ENCODE measurements around the gene COL6A1.
"Not testable (repeated sequence)": the region's sequence is repeated elsewhere in the genome, so short reads cannot be mapped to it uniquely, and the experiment has no call there.

DNA sequence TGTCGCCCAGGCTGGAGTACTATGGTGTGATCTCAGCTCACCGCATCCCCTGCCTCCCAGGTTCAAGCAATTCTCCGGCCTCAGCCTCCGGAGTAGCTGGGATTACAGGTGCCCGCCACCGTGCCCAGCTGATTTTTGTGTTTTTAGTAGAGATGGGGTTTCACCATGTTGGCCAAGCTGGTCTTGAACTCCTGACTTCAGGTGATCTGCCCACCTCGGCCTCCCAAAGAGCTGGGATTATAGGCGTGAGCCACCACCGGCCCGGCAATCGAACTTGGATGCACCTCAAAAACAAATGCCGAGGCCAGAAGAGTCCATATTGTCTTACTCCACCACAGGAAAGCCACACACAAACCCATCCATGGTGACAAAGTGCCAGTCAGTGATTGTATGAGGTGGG, 65.3 kb downstream of the COL6A1 start:
- not testable (repeated sequence) for TF ChIP-seq NR2C2 (CRISPR knock-in tag; IDR thresholded peaks at IDR 0.05); ZNF138 (CRISPR knock-in tag; conservative IDR thresholded peaks at IDR 0.05); ESRRA (CRISPR knock-in tag; IDR thresholded peaks at IDR 0.05; ENCODE audit: borderline replicate concordance); KAT7 (CRISPR knock-in tag; IDR thresholded peaks at IDR 0.05; ENCODE audit: borderline replicate concordance)
- TF ChIP-seq, protein P1, sequence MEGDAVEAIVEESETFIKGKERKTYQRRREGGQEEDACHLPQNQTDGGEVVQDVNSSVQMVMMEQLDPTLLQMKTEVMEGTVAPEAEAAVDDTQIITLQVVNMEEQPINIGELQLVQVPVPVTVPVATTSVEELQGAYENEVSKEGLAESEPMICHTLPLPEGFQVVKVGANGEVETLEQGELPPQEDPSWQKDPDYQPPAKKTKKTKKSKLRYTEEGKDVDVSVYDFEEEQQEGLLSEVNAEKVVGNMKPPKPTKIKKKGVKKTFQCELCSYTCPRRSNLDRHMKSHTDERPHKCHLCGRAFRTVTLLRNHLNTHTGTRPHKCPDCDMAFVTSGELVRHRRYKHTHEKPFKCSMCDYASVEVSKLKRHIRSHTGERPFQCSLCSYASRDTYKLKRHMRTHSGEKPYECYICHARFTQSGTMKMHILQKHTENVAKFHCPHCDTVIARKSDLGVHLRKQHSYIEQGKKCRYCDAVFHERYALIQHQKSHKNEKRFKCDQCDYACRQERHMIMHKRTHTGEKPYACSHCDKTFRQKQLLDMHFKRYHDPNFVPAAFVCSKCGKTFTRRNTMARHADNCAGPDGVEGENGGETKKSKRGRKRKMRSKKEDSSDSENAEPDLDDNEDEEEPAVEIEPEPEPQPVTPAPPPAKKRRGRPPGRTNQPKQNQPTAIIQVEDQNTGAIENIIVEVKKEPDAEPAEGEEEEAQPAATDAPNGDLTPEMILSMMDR (IDR thresholded peaks at IDR 0.05), result not testable (repeated sequence)
- TF ChIP-seq, protein P2, sequence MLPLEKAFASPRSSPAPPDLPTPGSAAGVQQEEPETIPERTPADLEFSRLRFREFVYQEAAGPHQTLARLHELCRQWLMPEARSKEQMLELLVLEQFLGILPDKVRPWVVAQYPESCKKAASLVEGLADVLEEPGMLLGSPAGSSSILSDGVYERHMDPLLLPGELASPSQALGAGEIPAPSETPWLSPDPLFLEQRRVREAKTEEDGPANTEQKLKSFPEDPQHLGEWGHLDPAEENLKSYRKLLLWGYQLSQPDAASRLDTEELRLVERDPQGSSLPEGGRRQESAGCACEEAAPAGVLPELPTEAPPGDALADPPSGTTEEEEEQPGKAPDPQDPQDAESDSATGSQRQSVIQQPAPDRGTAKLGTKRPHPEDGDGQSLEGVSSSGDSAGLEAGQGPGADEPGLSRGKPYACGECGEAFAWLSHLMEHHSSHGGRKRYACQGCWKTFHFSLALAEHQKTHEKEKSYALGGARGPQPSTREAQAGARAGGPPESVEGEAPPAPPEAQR (CRISPR knock-in tag; IDR thresholded peaks at IDR 0.05), result not testable (repeated sequence)
- TF ChIP-seq, protein P3, sequence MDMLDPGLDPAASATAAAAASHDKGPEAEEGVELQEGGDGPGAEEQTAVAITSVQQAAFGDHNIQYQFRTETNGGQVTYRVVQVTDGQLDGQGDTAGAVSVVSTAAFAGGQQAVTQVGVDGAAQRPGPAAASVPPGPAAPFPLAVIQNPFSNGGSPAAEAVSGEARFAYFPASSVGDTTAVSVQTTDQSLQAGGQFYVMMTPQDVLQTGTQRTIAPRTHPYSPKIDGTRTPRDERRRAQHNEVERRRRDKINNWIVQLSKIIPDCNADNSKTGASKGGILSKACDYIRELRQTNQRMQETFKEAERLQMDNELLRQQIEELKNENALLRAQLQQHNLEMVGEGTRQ (CRISPR knock-in tag; IDR thresholded peaks at IDR 0.05), result not testable (repeated sequence)
- TF ChIP-seq, protein P4, sequence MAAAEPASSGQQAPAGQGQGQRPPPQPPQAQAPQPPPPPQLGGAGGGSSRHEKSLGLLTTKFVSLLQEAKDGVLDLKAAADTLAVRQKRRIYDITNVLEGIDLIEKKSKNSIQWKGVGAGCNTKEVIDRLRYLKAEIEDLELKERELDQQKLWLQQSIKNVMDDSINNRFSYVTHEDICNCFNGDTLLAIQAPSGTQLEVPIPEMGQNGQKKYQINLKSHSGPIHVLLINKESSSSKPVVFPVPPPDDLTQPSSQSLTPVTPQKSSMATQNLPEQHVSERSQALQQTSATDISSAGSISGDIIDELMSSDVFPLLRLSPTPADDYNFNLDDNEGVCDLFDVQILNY (CRISPR knock-in tag; IDR thresholded peaks at IDR 0.05), result not testable (repeated sequence)
- TF ChIP-seq, protein P5, sequence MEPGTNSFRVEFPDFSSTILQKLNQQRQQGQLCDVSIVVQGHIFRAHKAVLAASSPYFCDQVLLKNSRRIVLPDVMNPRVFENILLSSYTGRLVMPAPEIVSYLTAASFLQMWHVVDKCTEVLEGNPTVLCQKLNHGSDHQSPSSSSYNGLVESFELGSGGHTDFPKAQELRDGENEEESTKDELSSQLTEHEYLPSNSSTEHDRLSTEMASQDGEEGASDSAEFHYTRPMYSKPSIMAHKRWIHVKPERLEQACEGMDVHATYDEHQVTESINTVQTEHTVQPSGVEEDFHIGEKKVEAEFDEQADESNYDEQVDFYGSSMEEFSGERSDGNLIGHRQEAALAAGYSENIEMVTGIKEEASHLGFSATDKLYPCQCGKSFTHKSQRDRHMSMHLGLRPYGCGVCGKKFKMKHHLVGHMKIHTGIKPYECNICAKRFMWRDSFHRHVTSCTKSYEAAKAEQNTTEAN (CRISPR knock-in tag; IDR thresholded peaks at IDR 0.05), result not testable (repeated sequence)
- TF ChIP-seq, protein P6, sequence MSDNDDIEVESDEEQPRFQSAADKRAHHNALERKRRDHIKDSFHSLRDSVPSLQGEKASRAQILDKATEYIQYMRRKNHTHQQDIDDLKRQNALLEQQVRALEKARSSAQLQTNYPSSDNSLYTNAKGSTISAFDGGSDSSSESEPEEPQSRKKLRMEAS (CRISPR knock-in tag; IDR thresholded peaks at IDR 0.05), result not testable (repeated sequence)
- TF ChIP-seq, protein P7, sequence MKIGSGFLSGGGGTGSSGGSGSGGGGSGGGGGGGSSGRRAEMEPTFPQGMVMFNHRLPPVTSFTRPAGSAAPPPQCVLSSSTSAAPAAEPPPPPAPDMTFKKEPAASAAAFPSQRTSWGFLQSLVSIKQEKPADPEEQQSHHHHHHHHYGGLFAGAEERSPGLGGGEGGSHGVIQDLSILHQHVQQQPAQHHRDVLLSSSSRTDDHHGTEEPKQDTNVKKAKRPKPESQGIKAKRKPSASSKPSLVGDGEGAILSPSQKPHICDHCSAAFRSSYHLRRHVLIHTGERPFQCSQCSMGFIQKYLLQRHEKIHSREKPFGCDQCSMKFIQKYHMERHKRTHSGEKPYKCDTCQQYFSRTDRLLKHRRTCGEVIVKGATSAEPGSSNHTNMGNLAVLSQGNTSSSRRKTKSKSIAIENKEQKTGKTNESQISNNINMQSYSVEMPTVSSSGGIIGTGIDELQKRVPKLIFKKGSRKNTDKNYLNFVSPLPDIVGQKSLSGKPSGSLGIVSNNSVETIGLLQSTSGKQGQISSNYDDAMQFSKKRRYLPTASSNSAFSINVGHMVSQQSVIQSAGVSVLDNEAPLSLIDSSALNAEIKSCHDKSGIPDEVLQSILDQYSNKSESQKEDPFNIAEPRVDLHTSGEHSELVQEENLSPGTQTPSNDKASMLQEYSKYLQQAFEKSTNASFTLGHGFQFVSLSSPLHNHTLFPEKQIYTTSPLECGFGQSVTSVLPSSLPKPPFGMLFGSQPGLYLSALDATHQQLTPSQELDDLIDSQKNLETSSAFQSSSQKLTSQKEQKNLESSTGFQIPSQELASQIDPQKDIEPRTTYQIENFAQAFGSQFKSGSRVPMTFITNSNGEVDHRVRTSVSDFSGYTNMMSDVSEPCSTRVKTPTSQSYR (CRISPR knock-in tag; IDR thresholded peaks at IDR 0.05), result not testable (repeated sequence)
- TF ChIP-seq, protein P8, sequence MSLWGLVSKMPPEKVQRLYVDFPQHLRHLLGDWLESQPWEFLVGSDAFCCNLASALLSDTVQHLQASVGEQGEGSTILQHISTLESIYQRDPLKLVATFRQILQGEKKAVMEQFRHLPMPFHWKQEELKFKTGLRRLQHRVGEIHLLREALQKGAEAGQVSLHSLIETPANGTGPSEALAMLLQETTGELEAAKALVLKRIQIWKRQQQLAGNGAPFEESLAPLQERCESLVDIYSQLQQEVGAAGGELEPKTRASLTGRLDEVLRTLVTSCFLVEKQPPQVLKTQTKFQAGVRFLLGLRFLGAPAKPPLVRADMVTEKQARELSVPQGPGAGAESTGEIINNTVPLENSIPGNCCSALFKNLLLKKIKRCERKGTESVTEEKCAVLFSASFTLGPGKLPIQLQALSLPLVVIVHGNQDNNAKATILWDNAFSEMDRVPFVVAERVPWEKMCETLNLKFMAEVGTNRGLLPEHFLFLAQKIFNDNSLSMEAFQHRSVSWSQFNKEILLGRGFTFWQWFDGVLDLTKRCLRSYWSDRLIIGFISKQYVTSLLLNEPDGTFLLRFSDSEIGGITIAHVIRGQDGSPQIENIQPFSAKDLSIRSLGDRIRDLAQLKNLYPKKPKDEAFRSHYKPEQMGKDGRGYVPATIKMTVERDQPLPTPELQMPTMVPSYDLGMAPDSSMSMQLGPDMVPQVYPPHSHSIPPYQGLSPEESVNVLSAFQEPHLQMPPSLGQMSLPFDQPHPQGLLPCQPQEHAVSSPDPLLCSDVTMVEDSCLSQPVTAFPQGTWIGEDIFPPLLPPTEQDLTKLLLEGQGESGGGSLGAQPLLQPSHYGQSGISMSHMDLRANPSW (CRISPR knock-in tag; conservative IDR thresholded peaks at IDR 0.05; ENCODE audit: low read depth), result not testable (repeated sequence)
